Fibroblast of the aortic adventitia (primary cell): ENCODE measurements around the gene DMRT2. TPM values are rescaled to one million over a fixed set of nuclear protein-coding genes. Genes with fewer than 3 reads are reported as not detected.

ENCODE experiments used
- DNase-seq: peaks from one replicate; pipeline ENCODE4 v3.0.0-alpha.2; 2010; ENCODE audit warnings: low read depth
- H3K4me3 ChIP-seq: 2 replicates; pipeline ENCODE4 v1.5.1; 2011; ENCODE audit warnings: low read depth, mild to moderate bottlenecking, control low read depth, low read length, moderate library complexity
- total RNA-seq: library from RNA; depleted of rRNA; stranded (reverse); fragments of >200 nt; gene quantifications from 2 replicates; pipeline ENCODE4 v1.2.3, GENCODE V29; 2012; ENCODE audit warnings: low replicate concordance
- TF ChIP-seq, protein P1 (sequence below): IDR thresholded peaks from 2 replicates; pipeline ENCODE4 v1.5.1; 2011; ENCODE audit warnings: mild to moderate bottlenecking, low read length, control low read depth, inconsistent platforms; ENCODE audit not compliant: insufficient read depth

The DMRT2 gene
- total RNA-seq, 1 donor: 0.18 TPM

DNA sequence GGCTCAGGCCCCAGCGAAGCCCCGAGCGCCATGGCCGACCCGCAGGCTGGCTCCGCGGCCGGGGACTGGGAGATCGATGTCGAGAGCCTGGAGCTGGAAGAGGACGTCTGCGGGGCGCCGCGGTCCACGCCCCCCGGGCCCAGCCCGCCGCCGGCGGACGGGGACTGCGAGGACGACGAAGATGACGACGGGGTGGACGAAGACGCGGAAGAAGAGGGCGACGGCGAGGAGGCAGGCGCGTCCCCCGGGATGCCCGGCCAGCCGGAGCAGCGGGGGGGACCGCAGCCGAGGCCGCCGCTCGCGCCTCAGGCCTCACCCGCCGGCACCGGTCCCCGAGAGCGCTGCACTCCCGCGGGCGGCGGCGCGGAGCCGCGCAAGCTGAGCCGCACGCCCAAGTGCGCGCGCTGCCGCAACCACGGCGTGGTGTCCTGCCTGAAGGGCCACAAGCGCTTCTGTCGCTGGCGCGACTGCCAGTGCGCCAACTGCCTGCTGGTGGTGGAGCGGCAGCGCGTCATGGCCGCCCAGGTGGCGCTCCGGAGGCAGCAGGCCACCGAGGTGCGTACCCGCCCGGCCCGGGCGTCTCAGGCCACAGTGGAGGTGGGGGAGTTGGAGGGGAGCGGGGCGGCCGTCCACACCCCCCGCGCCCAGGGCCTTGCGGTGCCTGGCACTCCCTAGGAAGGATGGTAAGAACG lies 1.6 kb downstream of the DMRT2 start:
- peak overlapping the region; percentile 25 for H3K4me3 ChIP-seq
- TF ChIP-seq, protein P1, sequence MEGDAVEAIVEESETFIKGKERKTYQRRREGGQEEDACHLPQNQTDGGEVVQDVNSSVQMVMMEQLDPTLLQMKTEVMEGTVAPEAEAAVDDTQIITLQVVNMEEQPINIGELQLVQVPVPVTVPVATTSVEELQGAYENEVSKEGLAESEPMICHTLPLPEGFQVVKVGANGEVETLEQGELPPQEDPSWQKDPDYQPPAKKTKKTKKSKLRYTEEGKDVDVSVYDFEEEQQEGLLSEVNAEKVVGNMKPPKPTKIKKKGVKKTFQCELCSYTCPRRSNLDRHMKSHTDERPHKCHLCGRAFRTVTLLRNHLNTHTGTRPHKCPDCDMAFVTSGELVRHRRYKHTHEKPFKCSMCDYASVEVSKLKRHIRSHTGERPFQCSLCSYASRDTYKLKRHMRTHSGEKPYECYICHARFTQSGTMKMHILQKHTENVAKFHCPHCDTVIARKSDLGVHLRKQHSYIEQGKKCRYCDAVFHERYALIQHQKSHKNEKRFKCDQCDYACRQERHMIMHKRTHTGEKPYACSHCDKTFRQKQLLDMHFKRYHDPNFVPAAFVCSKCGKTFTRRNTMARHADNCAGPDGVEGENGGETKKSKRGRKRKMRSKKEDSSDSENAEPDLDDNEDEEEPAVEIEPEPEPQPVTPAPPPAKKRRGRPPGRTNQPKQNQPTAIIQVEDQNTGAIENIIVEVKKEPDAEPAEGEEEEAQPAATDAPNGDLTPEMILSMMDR: no peak
- no peak for DNase-seq

DNA sequence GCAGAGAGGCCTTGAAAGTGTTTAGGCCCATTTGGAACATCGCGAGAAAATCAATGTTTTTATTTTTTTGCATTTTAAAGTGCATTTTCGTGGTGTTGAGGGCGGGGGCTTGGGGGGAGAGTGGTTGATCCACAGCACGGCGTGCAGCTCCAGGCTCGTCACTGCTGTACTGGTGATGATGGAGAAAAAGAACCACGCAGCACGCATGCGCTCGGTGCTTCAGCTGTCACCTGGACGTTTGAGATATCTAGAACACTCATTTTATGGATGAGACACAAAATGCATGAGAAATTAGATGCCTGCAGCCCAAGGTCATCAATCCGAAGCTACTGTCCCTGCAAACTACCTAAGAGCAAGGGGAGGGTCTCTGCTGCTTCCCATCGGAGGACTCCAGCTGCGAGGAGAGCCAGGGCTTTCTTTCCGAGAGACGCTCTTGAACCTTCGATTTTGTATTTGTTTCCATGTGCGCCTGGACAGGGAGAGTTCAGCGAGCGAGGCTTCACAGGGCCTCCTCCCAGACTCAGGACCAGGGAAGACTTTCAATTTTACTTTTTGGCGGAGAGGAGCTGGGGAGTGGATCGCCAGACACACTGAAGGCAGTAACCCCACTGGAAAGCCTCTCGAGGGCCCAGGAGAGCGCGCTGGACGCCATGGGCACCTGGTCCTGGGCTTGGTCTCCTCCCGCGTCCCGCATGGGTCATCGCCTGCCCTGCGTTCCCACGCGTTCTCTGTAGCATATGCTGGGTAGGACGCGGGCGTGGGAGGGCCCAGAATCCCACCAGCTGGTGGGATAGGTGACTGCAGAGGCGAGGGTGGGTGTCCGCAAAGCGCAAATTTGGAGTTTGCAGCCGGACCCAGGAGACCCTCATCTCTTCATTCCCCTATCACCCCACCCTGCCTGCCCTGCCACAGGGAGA lies 2.5 kb downstream of the DMRT2 start:
- TF ChIP-seq, protein P1: no peak
- DNase-seq: no peak
- H3K4me3 ChIP-seq: no peak overlapping the region

- TF ChIP-seq, protein P1: no peak
- DNase-seq: no peak
- no peak overlapping the region for H3K4me3 ChIP-seq
These were observed 3.1 kb downstream of the DMRT2 start for GRCh38 chr9:1053282-1053621.

- H3K4me3 ChIP-seq: no peak overlapping the region
- no peak for DNase-seq
- TF ChIP-seq, protein P1: no peak
These were observed 3.8 kb downstream of the DMRT2 start for GRCh38 chr9:1053986-1054425.

DNA sequence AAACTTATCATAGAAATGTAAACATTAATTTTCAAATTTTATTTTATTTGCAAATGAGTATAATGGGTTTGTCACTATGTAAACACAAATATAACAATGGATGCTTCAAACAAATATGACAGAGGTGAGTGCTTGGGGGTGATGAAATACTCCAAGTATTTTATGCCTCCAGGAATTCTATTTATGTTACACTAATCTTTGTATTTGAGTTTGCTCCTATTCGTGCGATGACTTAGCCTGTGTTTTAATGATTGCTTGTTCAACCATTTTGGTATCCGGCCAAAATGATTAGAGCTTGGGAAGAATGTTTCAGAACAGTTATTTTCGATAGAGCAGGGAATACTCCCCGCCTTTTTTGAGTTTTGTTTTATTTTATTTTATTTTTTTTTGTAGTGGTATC lies 5.0 kb downstream of the DMRT2 start:
- peak; percentile 19 for DNase-seq
- TF ChIP-seq, protein P1: no peak
- no peak overlapping the region for H3K4me3 ChIP-seq

- TF ChIP-seq, protein P1: no peak
- no peak for DNase-seq
- H3K4me3 ChIP-seq: no peak overlapping the region
These were observed 7.8 kb downstream of the DMRT2 start for GRCh38 chr9:1057910-1058309.
